ENCODE data around the gene IL17RB. TPM values are rescaled to one million over a fixed set of nuclear protein-coding genes. Genes with fewer than 3 reads are reported as not detected.

IL17RB gene
- polyA plus RNA-seq, 3 donors = 14.2 to 17.3 (median 15.4) TPM

DNA sequence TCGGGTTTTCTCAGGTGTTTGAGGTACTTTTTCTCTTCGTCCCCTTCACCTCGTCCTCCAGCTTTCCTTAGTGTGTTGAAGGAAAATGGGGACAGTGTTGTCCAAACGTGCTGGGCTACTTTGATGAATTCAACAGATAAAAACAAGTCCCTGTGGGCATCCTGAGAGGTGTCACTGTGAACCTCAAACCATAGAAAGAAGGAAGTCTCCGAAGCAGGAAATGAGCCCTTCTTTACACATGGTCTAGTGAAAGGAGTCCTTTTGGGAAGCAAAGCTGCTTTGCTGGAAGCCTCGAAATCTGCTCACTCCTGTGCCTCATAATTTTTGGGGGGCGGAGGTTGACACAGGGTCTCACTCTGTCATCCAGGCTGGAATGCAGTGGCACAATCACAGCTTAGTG is 10.6 kb downstream of the IL17RB start:
- DNase-seq (ENCODE audit: low read depth in 3 of 3, low spot score in 2 of 3) = no peak

DNA sequence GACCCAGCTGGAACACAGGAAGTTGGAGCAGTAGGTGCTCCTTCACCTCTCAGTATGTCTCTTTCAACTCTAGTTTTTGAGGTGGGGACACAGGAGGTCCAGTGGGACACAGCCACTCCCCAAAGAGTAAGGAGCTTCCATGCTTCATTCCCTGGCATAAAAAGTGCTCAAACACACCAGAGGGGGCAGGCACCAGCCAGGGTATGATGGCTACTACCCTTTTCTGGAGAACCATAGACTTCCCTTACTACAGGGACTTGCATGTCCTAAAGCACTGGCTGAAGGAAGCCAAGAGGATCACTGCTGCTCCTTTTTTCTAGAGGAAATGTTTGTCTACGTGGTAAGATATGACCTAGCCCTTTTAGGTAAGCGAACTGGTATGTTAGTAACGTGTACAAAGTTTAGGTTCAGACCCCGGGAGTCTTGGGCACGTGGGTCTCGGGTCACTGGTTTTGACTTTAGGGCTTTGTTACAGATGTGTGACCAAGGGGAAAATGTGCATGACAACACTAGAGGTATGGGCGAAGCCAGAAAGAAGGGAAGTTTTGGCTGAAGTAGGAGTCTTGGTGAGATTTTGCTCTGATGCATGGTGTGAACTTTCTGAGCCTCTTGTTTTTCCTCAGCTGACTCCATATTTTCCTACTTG is 11.9 kb downstream of the IL17RB start:
- DNase-seq (ENCODE audit: low read depth in 3 of 3, low spot score in 2 of 3) = no peak

DNA sequence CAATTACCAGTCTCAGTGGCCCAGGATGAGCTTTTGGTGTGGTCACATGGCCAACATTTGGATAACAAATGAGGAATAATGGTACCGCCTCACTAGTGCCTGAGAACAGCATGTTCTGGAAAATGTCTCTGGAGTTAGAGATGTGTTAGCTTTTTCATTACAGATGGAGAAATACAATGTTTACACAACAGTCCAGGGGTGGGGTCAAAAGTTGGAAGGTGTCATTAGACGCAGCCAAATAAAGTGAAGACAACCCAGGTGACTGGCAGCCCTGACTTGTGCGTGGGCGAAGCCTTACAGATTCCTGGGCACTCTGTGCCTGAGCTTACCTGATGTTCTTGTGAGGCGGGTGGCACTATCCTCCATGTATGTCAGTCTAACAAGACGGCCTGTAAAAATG is 12.8 kb downstream of the IL17RB start:
- no peak for DNase-seq (ENCODE audit: low read depth in 3 of 3, low spot score in 2 of 3)

DNA sequence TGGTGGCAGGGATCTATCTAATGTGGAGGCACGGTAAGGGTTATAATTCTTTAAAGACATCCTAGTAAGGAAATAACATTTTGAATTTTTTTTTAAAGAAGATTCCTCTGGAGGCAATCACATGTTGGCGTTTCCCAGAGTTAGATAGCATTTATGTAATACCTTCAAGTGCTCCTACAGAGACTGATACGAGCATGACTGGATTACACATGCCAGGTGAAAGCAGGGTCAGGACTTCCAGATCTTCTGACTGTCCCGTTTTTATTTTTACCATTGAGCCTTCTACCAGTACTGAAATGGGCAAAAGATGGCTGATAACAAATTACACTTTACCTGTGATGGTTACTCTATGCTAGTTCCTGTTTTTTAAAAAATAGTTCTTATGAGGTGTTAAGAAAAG is 13.8 kb downstream of the IL17RB start:
- no peak for DNase-seq (ENCODE audit: low read depth in 3 of 3, low spot score in 2 of 3)

DNA sequence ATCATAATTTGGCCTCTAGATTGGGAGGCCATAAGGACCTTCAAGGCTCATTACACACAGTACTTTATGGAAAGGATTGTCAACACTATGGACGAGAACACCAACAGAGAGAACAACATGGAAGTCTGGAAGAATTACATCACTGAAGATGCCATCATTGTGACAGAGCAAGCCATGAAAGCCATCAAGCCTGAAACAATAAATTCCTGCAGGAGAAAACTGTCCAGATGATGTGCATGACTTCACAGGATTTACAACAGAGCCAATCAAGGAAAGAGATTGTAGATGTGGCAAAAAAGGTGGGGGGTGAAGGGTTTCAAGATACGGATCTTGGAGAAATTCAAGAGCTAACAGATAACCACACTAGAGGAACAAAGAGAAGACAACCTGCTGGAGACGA is 15.9 kb downstream of the IL17RB start:
- DNase-seq (ENCODE audit: low read depth in 3 of 3, low spot score in 2 of 3) = no peak

DNA sequence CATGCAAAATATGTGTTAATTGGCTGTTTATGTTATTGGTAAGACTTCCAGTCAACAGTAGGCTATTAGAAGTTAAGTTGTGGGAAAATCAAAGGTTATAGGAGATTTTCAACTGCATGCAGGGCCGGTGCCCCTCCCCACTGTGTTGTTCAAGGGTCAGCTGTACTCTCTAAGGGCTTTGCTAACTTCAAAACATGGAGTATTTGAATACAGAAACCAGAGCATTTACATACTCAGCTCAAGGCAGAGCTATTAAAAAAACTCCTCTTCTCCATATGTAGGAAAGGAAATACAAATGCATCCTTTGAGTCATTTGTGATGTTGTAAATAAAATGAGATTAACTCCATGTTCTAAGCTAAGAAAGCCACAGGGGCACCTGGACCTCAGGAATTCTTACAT is 16.8 kb downstream of the IL17RB start:
- DNase-seq (ENCODE audit: low read depth in 3 of 3, low spot score in 2 of 3) = no peak

DNA sequence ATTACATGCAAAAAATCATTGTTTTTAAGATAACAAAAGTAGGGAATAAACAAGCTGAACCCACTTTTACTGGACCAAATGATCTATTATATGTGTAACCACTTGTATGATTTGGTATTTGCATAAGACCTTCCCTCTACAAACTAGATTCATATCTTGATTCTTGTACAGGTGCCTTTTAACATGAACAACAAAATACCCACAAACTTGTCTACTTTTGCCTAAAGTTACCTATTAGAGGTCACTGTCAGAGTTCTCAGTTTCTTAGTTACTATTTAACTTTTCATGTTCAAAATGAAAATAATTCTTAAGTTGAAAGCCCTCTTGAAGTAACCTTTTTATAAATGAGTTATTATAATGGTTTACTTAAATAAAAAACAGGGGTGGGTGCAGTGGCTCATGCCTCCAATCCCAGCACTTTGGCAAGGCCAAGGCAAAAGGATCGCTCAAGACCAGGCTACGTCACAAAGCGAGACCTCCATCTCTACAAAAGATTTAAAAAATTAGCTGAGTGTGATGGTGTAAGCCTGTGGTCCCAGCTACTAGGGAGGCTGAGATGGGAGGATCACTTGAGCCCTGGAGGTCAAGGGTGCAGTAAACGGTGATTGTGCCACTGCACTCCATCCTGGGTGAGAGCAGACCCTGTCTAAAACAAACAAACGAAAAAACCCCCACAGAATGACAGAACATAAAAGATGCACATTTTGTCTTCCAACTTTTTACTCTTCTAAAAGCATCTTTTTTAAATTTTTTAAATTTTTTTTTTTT is 19.5 kb downstream of the IL17RB start:
- no peak for DNase-seq (ENCODE audit: low read depth in 3 of 3, low spot score in 2 of 3)

DNA sequence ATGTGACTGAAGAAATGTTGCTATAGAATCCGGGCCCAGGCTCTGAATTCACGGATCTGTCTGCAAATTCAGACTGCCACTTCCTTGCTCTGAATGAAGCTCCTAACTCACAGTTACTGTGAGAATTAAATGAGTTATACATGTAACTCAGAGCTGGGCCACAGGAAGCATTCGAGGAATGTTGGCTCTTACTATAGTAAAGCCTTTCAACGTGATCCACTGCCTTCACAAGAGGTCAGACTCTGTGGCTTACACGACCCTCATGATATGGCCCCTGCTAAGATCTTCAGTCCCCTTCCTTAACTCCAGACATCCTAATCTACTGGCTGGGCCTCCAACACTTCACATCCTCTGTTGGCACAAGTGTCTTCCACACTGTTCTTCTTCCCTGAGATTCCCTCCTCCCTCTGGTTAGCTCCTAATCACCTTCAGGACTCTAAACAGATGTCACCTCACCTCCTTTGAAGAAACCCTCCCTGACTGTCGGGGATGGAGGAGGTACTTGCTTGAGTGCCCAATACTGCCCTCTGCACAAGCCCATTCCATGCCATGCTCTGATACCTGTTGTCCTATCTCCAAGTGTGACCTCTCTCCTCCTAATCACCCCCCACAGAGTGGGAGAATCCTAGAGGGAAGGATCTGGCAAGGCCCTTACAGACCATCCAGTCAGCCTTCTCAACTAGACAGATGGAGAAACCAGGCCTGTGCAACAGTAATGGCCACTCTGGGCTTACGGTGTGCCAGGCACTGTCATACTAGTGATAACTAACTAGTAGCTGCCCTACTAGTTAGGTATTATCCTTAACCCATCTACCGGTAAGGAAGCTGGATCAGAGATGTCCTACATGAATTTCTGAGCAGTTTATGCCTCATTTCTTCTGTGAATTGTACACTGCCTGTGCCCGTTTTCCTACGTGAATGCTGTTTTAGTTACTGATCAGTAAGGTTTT is 34.3 kb downstream of the IL17RB start:
- DNase-seq (ENCODE audit: low read depth in 3 of 3, low spot score in 2 of 3) = no peak

DNA sequence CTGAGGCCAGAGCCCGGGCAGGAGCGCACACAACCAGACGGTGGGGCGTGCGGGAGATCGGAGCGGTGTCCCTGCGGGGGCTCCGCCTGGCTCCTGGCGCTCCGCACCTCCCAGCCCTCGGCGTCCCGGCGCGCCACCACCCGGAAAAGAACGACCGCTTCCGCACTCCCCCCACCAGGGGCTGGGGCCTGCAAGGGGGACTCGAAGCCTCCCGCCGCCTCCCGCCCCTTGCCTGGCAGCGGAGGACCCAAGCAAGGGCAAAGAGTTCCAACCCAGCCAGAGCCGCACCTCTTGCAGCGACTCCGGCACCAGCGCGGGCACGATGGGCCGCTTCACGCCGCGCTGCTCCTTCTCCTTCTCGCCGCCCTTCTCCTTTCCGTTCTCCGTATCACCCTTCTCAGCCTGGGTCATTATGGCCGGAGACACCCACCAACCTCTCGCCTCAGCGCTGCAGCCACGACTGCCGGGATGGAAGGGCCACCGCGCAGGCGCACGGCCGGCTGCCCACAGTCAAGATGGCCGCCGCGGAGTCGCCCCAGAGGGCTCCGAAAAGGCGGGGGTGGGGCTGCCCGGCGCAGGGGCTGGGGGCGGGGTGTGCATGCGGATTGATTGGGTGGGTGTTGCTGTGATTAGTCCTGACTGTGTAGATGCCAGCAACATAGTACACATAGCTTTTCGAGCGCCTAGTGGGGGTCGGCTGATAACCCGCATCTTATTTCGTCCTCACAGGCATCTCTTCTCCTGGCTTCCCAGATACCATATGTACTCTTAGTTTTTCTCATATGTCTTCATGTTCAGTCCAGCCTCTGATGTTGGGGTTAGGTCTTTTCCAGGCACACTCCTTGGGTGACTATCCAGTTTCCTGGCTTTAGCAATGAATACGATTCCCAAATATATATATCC is 35.6 kb downstream of the IL17RB start, which contains the start of gene ACTR8:
Gene ACTR8 (minus strand): TSS at position 462 of the 903 bp plus-strand sequence. CDS start 51 bp downstream, at position 411.
- DNase-seq (ENCODE audit: low read depth in 3 of 3, low spot score in 2 of 3) = peak; percentile 74 to 87 (median 77)

DNA sequence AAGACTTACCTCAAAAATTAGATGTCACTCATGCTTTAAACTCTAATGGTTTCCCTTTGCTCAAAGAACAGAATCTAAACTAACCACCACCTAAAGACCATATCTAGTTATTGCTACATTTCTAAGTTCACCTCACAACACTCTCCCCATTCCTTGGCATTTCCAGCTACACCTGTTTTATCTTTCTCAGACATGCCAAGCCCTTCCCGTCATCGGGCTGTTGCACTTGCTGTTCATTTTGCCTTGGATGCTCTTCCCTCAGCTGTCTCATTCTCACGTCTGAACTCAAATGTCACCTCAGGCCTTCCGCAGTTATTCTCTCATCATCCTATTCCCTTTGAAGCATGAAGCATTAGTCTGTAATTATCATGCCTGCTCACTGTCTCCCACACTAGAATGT is 36.6 kb downstream of the IL17RB start:
- no peak for DNase-seq (ENCODE audit: low read depth in 3 of 3, low spot score in 2 of 3)

DNA sequence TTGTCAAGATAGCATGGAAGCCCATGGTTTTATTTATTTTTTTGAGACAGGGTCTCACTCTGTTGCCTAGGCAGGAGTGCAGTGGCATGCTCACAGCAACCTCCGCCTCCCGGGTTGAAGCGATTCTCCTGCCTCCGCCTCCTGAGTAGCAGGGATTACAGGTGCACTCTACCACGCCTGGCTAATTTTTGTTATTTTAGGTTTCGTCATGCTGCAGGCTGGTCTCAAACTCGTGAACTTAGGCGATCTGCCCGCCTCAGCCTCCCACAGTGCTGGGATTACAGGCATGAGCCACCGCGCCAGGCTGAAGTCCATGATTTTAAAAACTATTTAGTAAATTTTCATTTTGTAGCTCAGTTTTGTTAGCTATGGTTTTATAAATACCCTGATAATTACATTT is 38.3 kb downstream of the IL17RB start:
- no peak for DNase-seq (ENCODE audit: low read depth in 3 of 3, low spot score in 2 of 3)

DNA sequence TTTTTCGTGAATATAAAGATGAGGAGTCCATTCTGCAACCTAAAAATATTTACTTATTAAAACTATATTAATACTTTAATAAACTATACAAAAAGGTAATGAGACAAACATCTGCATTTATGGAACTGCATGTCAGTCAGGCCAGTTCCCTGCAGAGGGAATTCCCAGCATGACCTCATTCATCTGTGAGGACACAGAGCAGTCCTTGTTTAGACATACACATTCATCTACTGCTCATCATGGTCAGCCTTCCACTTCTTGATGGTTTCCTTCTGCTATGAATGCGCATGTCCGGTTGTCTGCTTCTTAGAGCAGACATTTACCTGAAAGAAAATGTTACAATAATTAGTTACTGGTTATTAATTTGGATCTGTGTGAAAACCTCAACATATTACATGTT is 38.9 kb downstream of the IL17RB start:
- no peak for DNase-seq (ENCODE audit: low read depth in 3 of 3, low spot score in 2 of 3)

DNA sequence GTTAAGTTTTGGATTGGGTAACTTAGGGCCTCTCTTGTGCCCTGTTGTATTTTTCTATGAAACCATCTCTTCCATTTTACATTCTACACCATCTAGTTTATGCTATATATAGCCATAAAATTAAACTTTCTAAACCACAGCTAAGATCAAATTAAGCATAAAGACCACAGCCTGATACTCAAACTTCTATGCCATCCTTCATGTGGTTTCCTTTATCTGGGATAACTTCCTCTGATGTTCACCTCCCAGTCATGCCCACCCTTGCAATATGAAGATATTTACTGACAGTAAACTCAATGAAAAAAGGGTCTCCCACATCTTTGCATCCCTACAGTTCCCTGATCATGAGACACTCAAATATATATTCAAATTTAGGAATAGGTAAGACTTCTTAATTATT is 41.1 kb downstream of the IL17RB start:
- no peak for DNase-seq (ENCODE audit: low read depth in 3 of 3, low spot score in 2 of 3)

DNA sequence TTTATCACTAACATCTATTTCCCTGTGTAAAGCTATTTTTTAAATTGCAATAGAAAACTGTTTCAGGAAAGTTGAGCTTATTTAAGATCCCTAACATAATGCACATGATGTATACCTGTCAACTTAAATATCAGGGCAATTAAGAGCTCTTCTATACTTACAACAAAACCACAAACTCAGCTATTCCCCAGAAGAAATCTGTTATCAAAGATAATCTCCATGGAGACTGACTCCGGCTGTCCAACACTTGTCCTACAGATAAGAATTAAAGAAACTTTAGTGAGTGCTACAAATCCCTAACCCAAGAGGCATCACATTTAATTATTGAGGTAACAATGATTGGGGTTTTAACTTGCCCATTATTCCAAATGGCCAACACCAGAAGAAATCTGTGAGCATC is 41.9 kb downstream of the IL17RB start:
- DNase-seq (ENCODE audit: low read depth in 3 of 3, low spot score in 2 of 3) = no peak

DNA sequence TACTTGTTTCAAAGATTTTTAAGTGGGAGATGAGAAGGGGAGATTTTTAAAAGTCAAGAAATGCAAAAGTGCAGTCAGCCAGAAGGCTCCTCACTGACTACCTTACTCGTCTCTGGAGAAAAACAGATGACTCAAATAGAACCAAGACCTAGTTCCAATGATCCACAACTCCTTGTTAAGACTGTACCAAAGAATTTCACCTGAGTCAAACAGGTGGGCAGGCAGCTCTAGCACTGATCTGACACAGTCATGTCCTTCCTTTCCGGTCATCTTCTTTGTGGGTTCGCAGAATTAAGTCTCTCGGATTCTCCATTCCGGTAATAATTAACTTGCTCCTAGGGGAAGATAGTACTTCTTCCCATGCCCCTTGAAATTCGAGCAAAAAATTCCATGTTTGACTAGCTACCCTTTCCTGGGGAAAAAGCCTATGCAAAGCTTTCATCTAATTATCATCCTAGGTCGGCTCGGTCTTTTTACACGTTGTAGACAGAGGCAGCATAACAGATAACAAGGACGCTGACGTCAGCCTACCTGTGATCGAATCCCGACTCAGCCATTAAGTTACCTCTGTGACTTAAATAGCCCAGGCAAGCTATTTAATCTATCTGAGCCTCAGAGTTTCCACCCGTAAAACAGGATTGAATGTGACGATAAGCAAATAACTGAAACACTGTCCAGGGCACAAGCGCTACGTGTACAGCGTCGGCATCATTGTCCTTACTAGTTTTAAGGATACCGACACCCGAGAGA is 44.5 kb downstream of the IL17RB start:
- DNase-seq (ENCODE audit: low read depth in 3 of 3, low spot score in 2 of 3) = no peak

DNA sequence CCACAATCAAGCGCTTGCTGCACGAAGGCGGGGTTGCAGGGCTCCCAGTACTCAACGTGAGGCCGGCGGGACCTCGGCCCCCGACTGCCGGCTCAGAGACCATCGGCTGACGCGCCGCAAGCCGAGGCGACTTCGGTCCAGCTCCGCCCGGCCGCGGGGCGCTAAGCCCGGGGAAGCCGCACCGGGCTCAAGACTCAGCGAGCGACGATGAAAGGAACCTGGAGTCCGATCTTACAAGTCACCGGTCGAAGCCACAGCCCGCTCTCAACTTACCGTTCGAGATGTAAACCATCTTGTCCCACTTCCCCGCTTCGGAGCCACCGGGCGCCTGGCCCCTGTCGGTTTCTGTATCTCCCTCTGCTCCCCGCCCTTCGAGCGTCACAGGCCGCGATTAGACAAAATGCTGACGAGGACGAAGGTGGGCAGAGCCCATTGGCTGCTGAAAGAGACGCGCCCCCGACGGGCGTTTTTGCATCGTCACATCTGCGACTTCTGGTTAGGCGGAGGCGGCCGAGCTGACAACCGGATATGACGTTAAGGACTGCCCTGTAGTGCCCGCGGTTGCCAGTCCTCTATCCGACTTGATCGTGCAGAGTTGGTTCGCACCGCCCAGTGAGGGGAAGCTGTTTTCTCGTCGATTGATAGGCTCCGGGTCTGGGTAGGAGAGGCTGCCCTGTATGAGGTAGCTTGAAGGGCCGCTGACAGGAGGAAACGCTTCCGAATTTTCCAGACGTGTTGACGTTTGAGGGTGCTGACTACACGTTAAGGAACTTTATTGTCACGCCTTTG is 45.3 kb downstream of the IL17RB start, which contains the start of gene SELENOK:
Gene SELENOK (minus strand): TSS at position 363 of the 789 bp plus-strand sequence.
- DNase-seq (ENCODE audit: low read depth in 3 of 3, low spot score in 2 of 3) = peak; percentile 96 to 98 (median 98)

DNA sequence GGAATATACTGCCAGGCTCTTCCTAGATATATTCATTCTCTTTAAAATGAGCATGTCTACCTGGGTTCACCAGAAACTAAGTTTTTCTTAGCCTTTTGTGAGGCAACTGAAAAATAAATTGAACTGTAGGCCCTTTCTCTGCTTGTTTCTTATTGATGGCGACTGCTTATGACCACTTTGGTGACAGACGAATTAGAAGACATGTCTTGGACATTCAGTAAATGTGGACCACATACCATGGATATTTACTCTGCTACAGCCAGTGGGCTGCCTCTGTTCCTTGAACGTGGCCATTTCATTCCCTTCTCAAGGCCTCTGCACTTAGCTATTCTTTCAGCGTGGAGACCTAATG is 45.9 kb downstream of the IL17RB start:
- DNase-seq (ENCODE audit: low read depth in 3 of 3, low spot score in 2 of 3) = peak in 1 of 3 donors; percentile 56

DNA sequence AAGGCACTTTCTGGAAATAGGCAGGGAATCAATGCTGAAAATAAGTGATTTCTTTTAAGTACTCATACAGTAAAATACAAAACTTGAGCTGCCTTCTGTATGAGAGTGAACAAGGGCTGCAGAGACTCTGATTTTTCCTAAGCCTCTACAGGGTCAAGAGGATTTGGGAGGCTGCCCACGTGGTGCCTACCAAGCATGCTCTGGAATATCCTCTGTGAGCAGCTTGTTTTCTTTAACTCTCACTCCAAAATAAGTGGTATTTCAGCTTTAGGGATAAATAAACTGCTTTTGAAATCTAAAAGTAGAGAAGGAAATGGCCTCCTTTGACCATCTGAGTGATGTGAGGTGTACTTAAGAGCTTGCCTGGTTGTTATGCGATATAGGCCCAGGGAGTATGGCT is 53.4 kb downstream of the IL17RB start:
- no peak for DNase-seq (ENCODE audit: low read depth in 3 of 3, low spot score in 2 of 3)

Data from right renal cortex interstitium (tissue), 3 donors.